ENCODE data around the gene CAMK1.

Gene CAMK1

GRCh38 chr3:9791790-9792404 lies 22.1 kb upstream of the CAMK1 start:
- DNase-seq (ENCODE audit: insufficient read length) (no peak), FAIRE-seq (no peak)
- TF ChIP-seq TAF1 (IDR thresholded peaks at IDR 0.05; ENCODE audit: borderline replicate concordance, low read depth, low read length) (no peak), POLR2A (IDR thresholded peaks at IDR 0.05; ENCODE audit: low read depth, low read length) (no peak; the same call in none of the 2 replicates), POLR2AphosphoS5 (IDR thresholded peaks at IDR 0.05; ENCODE audit: low read depth, low read length) (no peak)

DNA sequence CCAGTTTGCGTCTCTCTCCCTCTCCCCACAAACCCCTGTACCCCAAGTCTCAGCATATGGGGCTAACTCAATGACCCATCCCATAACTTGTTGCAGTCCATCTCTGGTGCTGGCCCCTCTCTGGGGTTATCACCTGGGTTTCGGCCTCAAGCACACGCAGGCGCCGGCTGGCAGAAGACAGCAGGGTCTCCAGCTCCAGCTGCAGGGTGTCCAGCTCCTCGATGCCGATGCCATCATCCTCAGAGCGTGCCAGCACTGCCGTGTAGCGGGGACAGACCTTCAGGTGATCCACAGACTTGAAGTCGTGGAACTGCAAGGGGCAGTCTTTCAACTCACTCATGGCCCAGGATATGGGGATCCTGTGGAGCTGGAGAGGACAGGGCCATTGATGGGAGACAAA lies 21.4 kb upstream of the CAMK1 start:
- DNase-seq (ENCODE audit: insufficient read length) (no peak), FAIRE-seq (no peak)
- TF ChIP-seq POLR2A (IDR thresholded peaks at IDR 0.05; ENCODE audit: low read depth, low read length): peak; percentile 16; the same call in 1 of the 2 replicates
- TF ChIP-seq POLR2AphosphoS5 (IDR thresholded peaks at IDR 0.05; ENCODE audit: low read depth, low read length): no peak

DNA sequence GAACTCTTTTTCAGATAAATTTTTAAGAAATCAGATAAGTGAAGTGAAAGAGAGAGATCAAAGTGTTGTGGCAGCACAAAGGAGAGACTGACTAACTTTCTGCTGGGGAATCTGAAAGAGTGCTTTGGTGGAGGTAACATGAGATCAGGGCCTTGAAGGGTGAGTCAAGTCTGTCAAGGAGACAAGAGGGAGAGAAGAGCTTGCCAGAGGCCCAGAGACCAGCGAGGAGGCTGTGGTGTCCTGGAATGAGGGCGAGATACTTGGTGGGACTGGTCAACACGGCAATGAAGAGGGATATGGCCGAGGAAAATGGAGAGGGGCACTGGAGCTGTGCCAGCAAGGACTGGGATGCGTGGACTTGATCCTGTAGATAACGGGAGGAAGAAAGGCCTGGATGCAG lies 18.0 kb upstream of the CAMK1 start:
- no peak for DNase-seq (ENCODE audit: insufficient read length)
- TF ChIP-seq POLR2A (IDR thresholded peaks at IDR 0.05; ENCODE audit: low read depth, low read length): no peak
- no peak for TF ChIP-seq POLR2AphosphoS5 (IDR thresholded peaks at IDR 0.05; ENCODE audit: low read depth, low read length)
- TF ChIP-seq TAF1 (IDR thresholded peaks at IDR 0.05; ENCODE audit: borderline replicate concordance, low read depth, low read length): no peak
- no peak for FAIRE-seq

- FAIRE-seq (no peak), DNase-seq (ENCODE audit: insufficient read length) (no peak)
- TF ChIP-seq POLR2A (IDR thresholded peaks at IDR 0.05; ENCODE audit: low read depth, low read length): no peak
- no peak for TF ChIP-seq POLR2AphosphoS5 (IDR thresholded peaks at IDR 0.05; ENCODE audit: low read depth, low read length)
Observed at GRCh38 chr3:9786825-9787669, 17.3 kb upstream of the CAMK1 start.

DNA sequence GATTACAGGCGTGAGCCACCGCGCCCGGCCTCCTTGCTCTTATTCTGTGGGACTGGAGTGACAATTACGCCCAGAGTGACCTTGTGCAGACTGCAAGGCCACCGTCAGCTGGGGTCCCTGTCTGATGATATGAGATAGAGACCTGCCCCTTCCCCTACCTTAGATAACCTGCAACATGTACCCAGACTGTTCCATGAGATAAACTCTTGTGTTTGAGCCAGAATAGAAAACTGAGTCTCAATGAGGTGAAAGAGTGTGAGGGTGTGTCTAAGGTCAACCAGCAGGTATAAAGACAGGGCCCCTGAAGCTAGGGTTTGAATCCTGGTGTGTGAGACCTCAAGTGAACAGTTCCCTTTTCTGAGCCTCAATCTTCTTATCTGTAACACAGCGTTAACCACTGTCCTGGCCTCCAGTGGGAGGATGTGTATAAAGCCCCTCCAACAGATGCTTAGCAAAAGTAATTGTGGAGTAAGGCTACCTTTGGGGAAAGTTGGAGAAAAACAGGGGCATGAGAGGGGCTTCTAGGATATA lies 16.5 kb upstream of the CAMK1 start:
- FAIRE-seq (no peak), DNase-seq (ENCODE audit: insufficient read length) (no peak)
- TF ChIP-seq TAF1 (IDR thresholded peaks at IDR 0.05; ENCODE audit: borderline replicate concordance, low read depth, low read length) (no peak), POLR2A (IDR thresholded peaks at IDR 0.05; ENCODE audit: low read depth, low read length) (no peak), POLR2AphosphoS5 (IDR thresholded peaks at IDR 0.05; ENCODE audit: low read depth, low read length) (no peak)

GRCh38 chr3:9785602-9786001 lies 15.9 kb upstream of the CAMK1 start:
- FAIRE-seq: no peak
- TF ChIP-seq POLR2AphosphoS5 (IDR thresholded peaks at IDR 0.05; ENCODE audit: low read depth, low read length) (no peak), TAF1 (IDR thresholded peaks at IDR 0.05; ENCODE audit: borderline replicate concordance, low read depth, low read length) (no peak), POLR2A (IDR thresholded peaks at IDR 0.05; ENCODE audit: low read depth, low read length) (no peak)
- no peak for DNase-seq (ENCODE audit: insufficient read length)

DNA sequence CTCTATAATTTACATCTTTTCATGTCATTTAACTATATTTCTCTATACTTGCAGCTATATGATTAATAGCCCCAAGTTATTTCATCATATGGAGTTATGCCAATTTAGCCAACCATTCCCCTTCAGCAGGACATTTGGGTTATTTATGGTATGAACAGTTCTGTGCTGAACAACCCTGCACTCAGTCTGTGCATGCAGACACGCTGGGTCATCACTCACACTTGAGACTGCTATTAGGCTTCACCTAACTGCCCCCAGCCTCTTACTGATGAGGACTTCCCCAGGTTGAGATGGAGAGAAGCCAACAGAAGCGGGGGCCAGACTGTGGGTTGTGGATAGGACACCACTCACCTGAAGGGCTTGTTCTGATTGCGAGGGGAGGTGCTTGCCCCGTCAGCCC lies 15.2 kb upstream of the CAMK1 start:
- DNase-seq (ENCODE audit: insufficient read length): no peak
- no peak for TF ChIP-seq POLR2AphosphoS5 (IDR thresholded peaks at IDR 0.05; ENCODE audit: low read depth, low read length)
- no peak for TF ChIP-seq POLR2A (IDR thresholded peaks at IDR 0.05; ENCODE audit: low read depth, low read length)
- no peak for TF ChIP-seq TAF1 (IDR thresholded peaks at IDR 0.05; ENCODE audit: borderline replicate concordance, low read depth, low read length)

GRCh38 chr3:9783954-9784353 lies 14.2 kb upstream of the CAMK1 start:
- FAIRE-seq: no peak
- no peak for DNase-seq (ENCODE audit: insufficient read length)
- TF ChIP-seq TAF1 (IDR thresholded peaks at IDR 0.05; ENCODE audit: borderline replicate concordance, low read depth, low read length) (no peak), POLR2A (IDR thresholded peaks at IDR 0.05; ENCODE audit: low read depth, low read length) (no peak), POLR2AphosphoS5 (IDR thresholded peaks at IDR 0.05; ENCODE audit: low read depth, low read length) (no peak)

More for the DNA sequence above, 15.2 kb upstream of the CAMK1 start:
- no peak for FAIRE-seq

- FAIRE-seq (no peak), DNase-seq (ENCODE audit: insufficient read length) (no peak)
- TF ChIP-seq TAF1 (IDR thresholded peaks at IDR 0.05; ENCODE audit: borderline replicate concordance, low read depth, low read length): no peak
- TF ChIP-seq POLR2A (IDR thresholded peaks at IDR 0.05; ENCODE audit: low read depth, low read length): no peak
- TF ChIP-seq POLR2AphosphoS5 (IDR thresholded peaks at IDR 0.05; ENCODE audit: low read depth, low read length): no peak
Observed at GRCh38 chr3:9782770-9783169, 13.0 kb upstream of the CAMK1 start.

DNA sequence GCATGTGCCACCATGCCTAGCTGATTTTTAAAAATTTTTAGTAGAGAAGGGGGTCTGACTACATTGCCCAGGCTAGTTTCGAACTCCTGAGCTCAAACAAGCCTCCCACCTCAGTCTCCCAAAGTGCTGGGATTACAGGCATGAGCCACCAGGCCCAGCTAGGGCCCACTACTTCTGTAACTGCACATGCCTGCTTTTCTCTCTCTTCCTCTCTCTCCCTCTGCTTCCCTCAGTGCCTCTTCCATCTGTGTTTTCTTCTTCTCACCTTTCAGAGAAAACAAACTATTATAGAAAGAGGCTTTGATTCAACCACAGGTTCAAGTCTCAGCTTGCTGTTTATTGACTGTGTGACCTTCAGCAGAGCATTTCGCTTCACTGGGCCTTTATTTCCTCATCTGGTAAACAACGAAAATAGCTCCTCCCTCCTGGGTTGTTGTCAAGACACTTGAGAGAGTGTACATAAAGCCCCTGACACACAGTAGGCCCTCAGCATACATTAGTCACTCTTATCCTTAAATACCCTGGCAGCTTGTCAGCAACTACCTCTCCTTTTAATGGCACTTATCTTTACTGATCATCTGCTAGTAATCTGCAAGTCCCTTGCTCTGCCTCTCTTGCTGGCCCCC lies 12.3 kb upstream of the CAMK1 start:
- DNase-seq (ENCODE audit: insufficient read length) (no peak), FAIRE-seq (no peak)
- TF ChIP-seq POLR2A (IDR thresholded peaks at IDR 0.05; ENCODE audit: low read depth, low read length): no peak
- TF ChIP-seq TAF1 (IDR thresholded peaks at IDR 0.05; ENCODE audit: borderline replicate concordance, low read depth, low read length): no peak
- no peak for TF ChIP-seq POLR2AphosphoS5 (IDR thresholded peaks at IDR 0.05; ENCODE audit: low read depth, low read length)

DNA sequence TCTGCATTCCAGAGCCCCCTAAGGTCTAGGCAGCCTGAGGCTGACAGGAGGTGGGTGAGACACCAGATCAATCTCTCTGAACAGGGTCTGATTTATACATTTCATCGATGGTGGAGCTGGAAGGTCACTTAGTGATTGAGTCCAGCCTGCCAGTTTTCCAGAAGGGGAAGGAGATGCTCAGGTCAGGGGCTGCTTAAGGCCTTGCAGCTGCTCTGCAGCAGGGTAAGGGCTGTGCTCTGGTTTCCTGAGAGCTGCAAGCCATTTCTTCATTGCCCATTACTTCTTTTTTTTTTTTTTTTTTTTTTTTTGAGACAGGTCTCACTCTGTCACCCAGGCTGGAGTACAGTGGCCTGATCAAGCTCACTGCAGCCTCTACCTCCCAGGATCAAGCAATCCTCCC lies 11.8 kb upstream of the CAMK1 start:
- FAIRE-seq: no peak
- TF ChIP-seq POLR2A (IDR thresholded peaks at IDR 0.05; ENCODE audit: low read depth, low read length) (no peak), TAF1 (IDR thresholded peaks at IDR 0.05; ENCODE audit: borderline replicate concordance, low read depth, low read length) (no peak), POLR2AphosphoS5 (IDR thresholded peaks at IDR 0.05; ENCODE audit: low read depth, low read length) (no peak)
- no peak for DNase-seq (ENCODE audit: insufficient read length)

All from GM12892 (cell line).